Stimulated activated CD4-positive, alpha-beta T cell treated with anti-CD3 and anti-CD28 coated beads, Interleukin-12 subunit alpha, Interleukin-12 subunit beta, amount 100 ng/mL, for 4 hours (primary cell): Measurements from ENCODE around the gene IL31.
"Not testable (repeated sequence)": the region's sequence is repeated elsewhere in the genome, so short reads cannot be mapped to it uniquely, and the experiment has no call there.

Source experiments
- DNase-seq: peaks from one replicate; pipeline ENCODE4 v3.0.0-alpha.2; 2020

Gene IL31

DNA sequence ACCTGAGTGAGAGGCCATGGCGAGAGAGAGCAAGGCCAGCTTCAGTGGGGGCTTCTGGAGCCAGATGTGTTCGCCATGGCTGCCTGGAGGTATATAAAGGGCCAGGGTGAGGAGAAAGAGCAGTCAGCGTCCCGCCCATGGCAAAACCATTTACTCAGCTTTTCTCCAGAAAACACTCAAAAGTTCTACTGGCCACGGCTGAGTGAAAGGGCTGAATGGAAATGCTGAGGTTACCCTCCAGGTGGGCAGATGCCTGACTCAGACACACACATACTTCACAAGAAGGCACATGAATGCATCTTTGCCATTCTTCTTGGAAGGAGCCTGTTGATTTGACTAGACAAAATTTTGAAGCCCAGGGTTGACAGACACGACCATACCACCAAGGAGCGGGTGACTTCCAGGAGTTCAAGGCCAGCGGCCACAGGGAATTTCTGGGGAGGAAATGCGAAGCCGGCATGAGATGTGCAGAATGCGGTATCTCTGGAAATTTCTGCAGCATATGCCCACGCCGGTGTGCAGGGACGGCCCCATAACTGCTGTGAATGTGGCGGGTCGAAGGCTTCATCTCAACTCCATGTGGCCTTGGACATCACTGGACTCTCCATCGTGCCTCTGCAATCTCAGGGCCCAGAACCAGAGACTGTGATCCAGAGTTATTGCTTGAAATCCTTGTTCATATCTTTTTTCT lies at the start of gene IL31:
Gene IL31, minus strand, starts transcription at position 67 of the 691 bp plus-strand sequence. Its CDS starts 49 bp downstream, at position 18.
- no peak for DNase-seq

DNA sequence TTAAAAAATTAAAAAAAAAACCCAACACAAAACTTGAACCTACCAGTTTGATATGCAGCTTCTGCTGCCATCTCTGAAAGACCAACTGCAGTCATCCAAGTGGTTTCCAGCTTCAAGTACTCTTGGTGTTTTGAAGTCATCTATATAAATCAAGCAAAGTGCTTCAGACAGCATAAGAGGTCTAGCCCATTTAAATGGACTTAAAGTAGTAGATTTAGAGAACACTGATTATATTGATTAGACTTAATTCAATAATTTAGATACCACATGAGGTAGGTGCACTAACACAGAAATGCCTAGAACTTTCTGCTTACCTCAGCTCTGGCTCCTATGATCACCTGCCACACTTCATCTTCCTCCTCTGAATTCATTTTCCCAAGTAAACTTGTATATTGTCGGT lies 42.4 kb upstream of the IL31 start:
- DNase-seq, result no peak

- DNase-seq, result no peak
Measured at GRCh38 chr12:122215771-122216170, 41.8 kb upstream of the IL31 start.

GRCh38 chr12:122208073-122208820 lies 34.2 kb upstream of the IL31 start:
- no peak for DNase-seq

- DNase-seq, result no peak
Measured at GRCh38 chr12:122207391-122207790, 33.4 kb upstream of the IL31 start.

DNA sequence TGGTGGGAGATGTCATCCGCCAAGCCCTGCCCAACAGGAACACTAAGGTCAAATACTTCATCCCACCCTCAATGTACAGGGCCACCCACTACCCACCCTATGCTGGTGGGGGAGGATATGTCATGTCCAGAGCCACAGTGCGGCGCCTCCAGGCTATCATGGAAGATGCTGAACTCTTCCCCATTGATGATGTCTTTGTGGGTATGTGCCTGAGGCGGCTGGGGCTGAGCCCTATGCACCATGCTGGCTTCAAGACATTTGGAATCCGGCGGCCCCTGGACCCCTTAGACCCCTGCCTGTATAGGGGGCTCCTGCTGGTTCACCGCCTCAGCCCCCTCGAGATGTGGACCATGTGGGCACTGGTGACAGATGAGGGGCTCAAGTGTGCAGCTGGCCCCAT lies 33.0 kb upstream of the IL31 start:
- no peak for DNase-seq

DNA sequence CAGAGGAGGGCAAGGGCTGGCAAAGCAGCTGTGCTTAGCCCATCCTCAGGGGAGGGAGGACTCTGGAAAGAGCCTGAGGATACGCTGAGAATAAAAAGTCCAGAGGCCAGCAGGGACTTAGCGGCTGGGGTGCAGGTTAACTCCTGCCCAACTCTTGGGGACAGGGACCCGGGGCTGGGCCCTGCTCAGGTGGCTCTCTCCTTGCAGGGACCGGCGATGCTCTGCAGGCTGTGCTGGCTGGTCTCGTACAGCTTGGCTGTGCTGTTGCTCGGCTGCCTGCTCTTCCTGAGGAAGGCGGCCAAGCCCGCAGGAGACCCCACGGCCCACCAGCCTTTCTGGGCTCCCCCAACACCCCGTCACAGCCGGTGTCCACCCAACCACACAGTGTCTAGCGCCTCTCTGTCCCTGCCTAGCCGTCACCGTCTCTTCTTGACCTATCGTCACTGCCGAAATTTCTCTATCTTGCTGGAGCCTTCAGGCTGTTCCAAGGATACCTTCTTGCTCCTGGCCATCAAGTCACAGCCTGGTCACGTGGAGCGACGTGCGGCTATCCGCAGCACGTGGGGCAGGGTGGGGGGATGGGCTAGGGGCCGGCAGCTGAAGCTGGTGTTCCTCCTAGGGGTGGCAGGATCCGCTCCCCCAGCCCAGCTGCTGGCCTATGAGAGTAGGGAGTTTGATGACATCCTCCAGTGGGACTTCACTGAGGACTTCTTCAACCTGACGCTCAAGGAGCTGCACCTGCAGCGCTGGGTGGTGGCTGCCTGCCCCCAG lies 32.3 kb upstream of the IL31 start:
- DNase-seq, result no peak

DNA sequence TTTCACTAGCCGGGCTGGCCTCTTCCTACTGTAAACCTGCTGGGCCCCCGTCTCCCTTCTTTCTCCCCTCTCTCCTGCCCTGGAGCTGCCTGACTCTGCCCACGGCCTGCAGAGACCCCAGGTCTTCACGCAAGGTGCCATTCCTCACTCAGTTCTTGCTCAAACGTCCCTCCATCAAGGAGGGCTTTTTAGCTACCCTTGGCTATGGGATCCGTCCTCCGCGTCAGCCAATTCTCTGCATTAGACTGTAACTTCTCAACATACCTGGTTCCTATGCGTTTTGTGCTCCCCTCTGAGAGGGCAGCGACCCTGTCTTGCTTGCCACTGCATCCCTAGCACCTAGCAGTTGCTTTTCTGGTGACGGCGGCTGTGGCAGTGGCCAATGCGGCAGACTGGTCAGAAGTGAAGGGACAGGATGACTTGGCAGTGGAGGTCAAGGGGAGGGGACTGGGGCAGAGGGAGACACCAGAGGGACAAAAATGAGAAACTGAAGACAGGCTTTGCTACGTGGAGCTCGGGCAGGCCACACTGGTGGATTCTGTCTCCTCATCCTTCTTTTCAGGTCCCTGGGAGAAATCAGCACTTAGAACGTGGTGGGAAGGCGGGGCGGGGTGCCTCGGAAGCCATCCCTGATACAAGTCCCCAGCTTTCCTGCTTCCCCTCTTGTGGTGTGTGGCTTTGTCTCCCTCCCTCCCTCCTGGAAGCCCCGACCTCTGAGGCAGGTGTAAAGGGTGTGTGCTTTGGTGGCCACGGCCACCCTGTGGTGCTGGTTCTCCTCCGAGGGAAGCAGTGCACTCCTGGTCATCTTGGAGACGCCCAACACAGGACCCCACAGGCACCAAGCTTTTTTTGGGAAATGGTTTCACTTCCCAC lies 31.3 kb upstream of the IL31 start:
- DNase-seq, result no peak

DNA sequence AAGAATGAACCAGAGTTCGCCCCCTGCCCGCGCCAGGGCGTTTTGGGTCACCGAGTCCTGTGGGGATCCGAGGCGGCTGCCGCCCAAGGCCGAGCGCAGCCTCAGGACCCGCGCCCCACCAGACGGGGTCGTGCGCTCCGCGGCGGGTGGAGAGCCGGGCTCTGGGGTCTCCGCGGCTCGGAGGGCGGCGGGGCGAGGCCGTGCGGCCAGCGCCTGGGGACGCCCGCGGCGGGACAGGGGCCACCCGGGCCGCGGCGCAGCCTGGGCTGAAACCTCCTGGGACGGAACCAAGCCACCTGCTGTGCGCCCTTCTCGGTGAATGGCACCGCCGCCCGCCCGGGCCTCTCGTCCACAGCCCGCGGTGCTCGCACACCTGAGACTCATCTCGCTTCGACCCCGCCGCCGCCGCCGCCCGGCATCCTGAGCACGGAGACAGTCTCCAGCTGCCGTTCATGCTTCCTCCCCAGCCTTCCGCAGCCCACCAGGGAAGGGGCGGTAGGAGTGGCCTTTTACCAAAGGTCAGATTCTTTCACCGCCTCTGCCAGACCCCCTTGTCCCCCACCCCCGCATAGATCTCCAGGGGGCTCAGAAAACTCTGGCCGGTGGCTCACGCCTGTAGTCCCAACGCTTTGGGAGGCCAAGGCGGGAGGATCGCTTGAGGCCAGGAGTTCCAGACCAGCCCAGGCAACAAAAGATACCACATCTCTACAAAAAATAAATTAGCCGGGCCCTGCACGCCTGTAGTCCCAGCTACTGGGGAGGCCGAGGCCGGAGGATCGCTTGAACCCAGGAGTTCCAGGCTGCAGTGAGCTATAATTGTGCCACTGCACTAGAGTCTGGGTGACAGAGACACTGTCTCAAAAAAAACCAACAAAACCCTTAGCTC lies 30.4 kb upstream of the IL31 start:
- DNase-seq, result no peak

- DNase-seq, result peak; percentile 67
Measured at GRCh38 chr12:122203301-122204166, 29.5 kb upstream of the IL31 start, which contains the start of gene B3GNT4. B3GNT4 (plus strand) TSS chr12:122203709; CDS start chr12:122204619, 910 bp downstream.

DNA sequence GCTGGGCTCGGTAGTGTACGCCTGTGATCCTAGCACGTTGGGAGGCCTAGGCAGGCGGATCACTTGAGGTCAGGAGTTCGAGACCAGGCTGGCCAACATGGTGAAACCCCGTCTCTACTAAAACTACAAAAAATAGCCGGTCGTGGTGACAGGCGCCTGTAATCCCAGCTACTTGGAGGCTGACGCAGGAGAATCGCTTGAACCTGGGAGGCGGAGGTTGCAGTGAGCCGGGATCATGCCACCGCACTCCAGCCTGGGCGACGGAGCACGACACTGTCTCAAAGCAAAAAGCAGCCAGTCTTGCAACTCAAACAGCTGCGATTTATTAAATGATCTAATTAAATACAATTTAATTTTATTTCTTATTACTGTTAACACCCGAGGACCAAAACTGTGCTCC lies 28.8 kb upstream of the IL31 start:
- not testable (repeated sequence) for DNase-seq

GRCh38 chr12:122202017-122202416 lies 28.0 kb upstream of the IL31 start:
- DNase-seq, result no peak

DNA sequence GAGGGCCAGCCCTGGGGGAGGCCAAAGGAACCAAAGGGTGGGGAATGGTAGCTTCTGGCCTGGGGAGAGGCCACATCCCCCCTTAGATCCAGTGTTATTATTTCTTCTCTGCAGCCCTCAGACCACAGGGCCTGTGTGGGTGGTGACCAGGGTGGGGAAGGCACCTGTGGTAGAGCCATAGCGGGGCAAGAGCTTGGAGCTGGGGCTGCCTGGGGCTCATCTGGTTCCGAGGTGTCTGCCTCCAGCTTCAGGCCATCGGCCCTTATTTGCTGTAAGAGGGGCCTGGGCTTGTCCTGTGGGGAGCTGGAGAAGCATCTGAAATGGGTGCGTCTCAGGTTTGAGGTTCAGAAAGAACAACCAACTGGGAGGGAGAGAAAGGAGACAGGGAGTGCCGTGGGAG lies 27.4 kb upstream of the IL31 start:
- DNase-seq, result no peak

DNA sequence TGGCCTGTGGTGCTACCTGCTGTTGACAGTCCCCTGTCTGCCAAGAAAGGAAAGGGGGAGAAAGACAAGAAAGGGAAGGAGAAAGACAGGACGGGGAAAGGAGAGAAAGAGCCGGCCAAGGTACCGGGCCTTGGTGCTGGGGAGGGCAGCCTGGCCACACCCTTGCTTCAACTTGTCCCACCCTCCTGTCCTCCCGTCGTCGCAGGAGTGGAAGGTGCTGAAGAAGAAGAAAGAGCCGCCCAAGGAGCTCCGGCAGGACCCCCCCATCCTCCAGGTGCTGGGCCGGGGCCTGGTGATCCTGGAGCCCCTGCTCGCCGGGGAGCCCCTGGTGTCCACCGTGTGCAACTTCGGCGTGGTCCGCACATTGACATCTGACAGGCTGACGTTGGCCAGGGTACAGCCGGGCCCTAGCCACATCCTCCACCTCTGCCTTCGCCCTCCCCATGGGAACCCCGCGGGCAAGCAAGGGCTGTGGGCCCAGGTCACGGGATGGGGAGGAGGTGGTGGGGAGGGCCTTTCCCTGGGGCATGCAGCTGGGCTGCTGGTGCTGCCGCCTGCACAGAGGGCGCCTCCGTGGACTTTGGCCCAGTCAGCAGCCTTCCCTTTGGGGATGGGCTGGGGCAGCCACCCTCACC lies 26.6 kb upstream of the IL31 start:
- DNase-seq, result no peak

GRCh38 chr12:122199484-122200355 lies 25.7 kb upstream of the IL31 start:
- no peak for DNase-seq

- DNase-seq, result no peak
Measured at GRCh38 chr12:122197612-122197966, 23.6 kb upstream of the IL31 start.

- DNase-seq, result no peak
Measured at GRCh38 chr12:122195405-122195804, 21.4 kb upstream of the IL31 start.

- no peak for DNase-seq
Measured at GRCh38 chr12:122194804-122195203, 20.8 kb upstream of the IL31 start.

- DNase-seq, result no peak
Measured at GRCh38 chr12:122192441-122192840, 18.4 kb upstream of the IL31 start.
